ENCODE data around the gene GAK. TPM values are rescaled to one million over a fixed set of nuclear protein-coding genes. Genes with fewer than 3 reads are reported as not detected.

The GAK gene
- total RNA-seq, 4 donors from 2014 or later = 62.3 to 126 (median 85.4) TPM

DNA sequence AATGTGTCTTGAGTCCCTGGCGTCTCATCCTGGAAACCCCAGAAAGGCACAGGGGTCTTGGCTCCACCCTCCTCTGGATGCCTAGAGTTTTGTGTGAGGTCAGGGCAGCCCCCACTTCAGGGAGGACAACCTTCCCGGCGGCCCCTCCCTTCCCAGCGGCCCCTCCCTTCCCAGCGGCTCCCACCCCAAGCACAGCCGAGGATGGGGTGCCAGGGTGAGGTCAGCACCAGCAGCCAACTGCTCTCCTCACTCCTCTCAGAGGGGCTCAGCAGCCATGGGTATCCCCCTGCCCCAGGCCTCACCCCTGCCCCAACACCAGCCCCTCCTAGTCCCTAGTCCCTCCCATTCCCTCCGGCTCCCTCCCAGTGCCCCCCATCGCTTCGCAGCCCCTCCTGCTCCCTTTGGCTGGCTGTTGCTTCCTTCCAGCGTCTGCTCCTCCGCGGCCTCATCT lies 23.8 kb upstream of the GAK start:
- no peak for DNase-seq (ENCODE audit: low spot score)

DNA sequence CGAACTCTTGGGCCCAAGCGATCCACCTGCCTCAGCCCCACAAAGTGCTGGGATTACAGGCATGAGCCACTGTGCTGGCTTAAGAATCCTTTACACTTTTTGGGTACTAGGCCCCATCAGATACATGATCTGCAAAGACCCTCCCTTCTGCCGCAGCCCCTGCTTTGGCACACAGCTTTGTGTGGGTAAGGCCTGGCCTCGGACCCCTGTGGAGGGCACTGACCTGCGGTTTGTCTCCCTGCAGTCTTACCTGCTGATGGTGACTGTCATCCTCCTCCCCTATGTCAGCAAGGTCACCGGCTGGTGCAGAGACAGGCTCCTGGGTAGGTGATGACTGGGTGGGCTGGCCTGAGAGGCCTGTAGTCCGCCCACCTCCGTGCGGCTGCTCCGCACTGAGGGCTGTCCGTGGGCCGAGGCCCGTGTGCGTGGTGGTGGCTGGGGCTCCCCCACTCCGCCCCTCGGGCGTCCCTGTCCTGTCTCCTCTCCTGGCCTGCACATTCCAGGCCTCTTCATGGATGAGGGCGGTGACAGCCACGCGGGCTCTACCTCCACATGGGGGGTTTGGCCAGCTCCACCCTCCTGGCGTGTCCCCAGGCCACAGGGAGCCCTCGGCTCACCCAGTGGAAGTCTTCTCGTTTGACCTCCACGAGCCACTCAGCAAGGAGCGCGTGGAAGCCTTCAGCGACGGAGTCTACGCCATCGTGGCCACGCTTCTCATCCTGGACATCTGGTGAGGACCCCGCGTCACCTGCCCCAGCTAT lies 23.2 kb upstream of the GAK start:
- TF ChIP-seq, protein P1, sequence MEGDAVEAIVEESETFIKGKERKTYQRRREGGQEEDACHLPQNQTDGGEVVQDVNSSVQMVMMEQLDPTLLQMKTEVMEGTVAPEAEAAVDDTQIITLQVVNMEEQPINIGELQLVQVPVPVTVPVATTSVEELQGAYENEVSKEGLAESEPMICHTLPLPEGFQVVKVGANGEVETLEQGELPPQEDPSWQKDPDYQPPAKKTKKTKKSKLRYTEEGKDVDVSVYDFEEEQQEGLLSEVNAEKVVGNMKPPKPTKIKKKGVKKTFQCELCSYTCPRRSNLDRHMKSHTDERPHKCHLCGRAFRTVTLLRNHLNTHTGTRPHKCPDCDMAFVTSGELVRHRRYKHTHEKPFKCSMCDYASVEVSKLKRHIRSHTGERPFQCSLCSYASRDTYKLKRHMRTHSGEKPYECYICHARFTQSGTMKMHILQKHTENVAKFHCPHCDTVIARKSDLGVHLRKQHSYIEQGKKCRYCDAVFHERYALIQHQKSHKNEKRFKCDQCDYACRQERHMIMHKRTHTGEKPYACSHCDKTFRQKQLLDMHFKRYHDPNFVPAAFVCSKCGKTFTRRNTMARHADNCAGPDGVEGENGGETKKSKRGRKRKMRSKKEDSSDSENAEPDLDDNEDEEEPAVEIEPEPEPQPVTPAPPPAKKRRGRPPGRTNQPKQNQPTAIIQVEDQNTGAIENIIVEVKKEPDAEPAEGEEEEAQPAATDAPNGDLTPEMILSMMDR (IDR thresholded peaks at IDR 0.05) = no peak
- ATAC-seq (ENCODE audit: low FRiP score) (no peak), DNase-seq (ENCODE audit: low spot score) (no peak)

More for the DNA sequence above, 23.8 kb upstream of the GAK start:
- ATAC-seq (ENCODE audit: low FRiP score) = no peak
- TF ChIP-seq, protein P1 (IDR thresholded peaks at IDR 0.05) = no peak

DNA sequence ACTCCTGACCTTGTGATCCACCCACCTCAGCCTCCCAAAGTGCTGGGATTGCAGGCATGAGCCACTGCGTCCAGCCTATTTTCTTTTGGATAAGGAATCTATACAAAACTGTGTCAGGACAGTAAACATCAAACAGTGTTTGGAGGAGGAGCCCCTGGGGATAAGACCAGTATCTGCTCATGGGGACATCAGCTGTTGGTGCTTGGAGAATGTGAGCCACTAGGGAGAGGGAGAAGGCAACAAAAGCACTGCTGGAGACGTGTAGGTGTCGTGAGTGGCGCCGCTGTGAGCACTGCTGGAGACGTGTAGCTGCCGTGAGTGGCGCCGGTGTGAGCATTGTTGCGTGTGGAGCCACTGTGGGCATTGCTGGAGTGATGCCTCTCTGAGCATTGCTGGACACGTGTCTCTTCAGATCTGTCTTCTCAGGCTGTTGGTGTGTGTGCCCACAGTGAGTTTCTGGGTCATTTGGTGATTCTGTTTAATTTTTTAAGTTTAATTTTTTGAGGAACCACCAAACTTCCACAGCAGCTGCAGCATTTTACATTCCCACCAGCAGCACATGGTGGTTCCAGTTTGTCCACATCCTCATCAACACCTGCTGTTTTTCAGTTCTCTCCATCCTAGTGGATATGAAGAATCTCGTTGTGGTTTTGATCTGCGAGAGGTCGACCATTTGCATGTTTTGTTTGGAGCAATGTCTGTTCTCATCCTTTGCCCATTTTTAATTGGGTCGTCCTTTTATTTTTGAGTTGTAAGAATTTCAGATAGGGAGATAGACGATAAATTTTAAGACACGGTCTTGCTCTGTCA lies 22.3 kb upstream of the GAK start:
- TF ChIP-seq, protein P1 (IDR thresholded peaks at IDR 0.05) = no peak
- no peak for DNase-seq (ENCODE audit: low spot score)
- no peak for ATAC-seq (ENCODE audit: low FRiP score)

DNA sequence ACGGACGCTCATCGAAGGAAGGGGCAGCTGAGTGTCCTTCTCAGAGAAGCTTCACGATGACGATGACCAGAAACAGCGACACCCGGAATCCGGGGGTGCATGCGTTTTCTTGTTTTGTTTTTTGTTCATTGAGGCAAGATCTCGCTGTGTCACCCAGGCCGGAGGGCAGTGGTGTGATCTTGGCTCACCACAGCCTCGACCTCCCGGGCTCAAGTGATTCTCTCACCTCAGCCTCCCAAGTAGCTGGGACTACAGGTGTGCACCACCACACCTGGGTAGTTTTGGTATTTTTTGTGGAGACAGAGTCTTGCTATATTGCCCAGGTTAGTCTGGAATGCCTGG lies 21.4 kb upstream of the GAK start:
- no peak for DNase-seq (ENCODE audit: low spot score)
- TF ChIP-seq, protein P1 (IDR thresholded peaks at IDR 0.05) = no peak
- no peak for ATAC-seq (ENCODE audit: low FRiP score)

DNA sequence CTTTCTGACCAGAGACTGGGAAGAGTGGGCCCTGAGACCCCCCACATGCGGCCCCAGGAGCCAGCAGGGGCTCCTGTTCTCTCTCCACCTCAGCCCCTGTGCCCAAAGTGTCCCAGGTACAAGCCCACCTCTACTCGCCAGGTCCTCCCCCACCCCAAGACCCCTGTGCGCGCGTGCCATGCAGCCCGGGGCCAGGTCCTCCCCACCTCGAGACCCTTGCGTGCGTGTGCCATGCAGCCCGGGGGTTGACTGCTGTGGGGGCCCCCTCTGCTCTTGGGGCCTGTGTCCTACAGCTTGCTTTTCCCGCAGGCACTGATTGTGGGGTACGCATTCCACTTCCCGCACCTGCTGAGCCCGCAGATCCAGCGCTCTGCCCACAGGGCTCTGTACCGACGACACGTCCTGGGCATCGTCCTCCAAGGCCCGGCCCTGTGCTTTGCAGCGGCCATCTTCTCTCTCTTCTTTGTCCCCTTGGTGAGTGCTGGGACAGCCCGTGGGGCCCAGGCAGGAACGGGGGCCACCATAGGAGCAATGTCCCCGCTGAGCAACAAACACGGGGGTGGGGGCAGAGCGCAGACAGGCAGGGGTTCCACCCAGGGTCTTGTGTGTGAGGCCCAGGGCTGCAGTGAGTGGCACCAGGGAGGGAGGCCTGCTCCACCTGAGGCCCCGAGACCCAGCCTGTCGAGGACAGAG lies 20.9 kb upstream of the GAK start:
- TF ChIP-seq, protein P1 (IDR thresholded peaks at IDR 0.05) = no peak
- ATAC-seq (ENCODE audit: low FRiP score) (no peak), DNase-seq (ENCODE audit: low spot score) (no peak)

DNA sequence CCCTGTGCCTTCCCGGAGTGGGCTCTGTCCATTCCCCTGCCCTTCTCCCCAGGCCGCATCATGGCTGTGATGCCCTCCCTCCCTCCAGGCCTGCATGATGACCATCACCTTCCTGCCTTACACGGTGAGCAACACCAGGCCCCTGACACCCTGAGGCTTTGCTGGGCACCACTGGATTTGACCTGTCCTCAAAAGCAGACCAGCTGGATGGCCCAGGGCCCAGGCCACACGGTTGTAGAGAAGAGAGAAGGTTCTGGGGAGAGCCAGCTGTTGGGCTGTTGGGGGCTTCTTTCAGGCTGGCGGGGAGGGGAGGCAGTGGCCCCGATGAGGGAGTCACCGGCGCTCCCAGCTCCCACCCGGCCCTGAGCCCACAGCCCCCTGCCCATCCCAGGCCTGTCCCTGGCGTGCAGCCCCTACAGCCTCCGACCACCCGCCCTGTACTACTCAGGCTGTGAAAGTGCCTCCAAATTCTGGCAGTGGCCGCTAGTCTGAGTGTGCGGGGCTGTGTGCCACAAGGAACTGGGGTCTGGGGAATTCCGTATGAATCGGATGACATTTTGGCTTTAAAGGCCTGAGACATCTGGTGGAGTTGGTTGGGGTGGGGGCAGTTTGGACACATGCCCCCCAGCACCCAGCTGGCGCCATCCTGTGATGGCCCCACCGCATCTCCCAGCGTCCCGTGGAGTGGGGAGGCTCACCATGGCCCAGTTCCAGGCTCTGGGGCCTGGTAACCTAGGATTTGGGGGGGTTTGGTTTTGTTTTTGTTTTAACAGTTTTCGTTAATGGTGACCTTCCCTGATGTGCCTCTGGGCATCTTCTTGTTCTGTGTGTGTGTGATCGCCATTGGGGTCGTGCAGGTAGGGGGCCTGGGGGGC lies 19.7 kb upstream of the GAK start:
- no peak for ATAC-seq (ENCODE audit: low FRiP score)
- TF ChIP-seq, protein P1 (IDR thresholded peaks at IDR 0.05) = no peak
- no peak for DNase-seq (ENCODE audit: low spot score)
